ENCODE data around the gene FAM78A.
A peak's percentile ranks its signal among the peaks of the same experiment; 100 is the strongest.
"Not testable (repeated sequence)": the region's sequence is repeated elsewhere in the genome, so short reads cannot be mapped to it uniquely, and the experiment has no call there.

The FAM78A gene

DNA sequence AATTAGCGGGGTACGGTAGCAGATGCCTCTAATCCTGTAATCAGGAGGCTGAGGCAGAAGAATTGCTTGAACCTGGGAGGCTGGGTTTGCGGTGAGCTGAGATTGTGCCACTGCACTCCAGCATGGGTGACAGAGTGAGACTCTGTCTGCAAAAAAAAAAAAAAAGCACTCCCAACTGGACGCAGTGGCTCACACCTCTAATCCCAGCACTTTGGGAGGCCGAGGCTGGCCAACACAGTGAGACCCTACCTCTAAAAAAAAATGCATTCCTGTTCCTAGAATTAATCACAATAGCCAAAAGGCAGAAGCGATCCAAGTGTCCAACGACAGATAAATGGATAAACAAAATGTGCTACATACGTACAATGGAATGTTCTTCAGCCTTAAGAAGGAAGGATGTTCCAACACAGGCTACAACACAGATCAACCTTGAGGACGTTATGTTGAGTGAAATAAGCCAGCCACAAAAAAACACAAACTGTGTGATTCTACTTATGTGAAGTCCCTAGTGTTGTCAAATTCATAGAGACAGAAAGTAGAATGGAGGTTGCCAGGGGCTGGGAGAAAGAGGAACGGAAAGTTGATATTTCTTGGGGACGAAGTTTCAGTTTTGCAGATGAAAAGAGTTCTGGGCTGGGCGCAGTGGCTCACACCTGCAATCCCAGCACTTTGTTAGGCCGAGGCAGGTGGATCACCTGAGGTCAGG lies 13.8 kb downstream of the FAM78A start:
- peak; percentile 20 to 30 for DNase-seq

GRCh38 chr9:131260751-131261452 lies 15.4 kb downstream of the FAM78A start:
- no peak for DNase-seq

GRCh38 chr9:131259916-131260597 lies 16.3 kb downstream of the FAM78A start:
- DNase-seq, result no peak

- DNase-seq, result no peak
These were observed 16.8 kb downstream of the FAM78A start for GRCh38 chr9:131259432-131259898.

GRCh38 chr9:131258698-131259431 lies 17.4 kb downstream of the FAM78A start:
- no peak for DNase-seq

DNA sequence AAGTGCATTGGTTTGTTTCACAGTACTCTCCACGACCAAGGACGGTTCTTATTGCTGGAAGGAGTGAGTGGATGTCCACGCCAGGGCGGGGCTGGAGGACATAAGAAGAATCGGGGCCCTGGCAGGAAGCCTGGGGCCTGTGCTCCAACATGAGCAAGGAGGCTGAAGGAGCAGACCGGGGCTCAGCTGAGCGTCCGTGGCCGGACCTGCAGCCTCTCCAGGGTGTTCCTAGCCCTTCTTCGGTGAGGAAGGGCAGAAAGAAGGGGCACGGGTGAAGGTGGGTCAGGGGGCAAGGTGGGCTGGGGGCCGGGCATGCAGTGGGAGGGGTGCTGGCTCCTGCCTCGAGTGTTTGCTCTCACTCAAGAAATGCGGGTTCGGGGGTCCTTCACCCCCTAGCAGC lies 18.1 kb downstream of the FAM78A start:
- no peak for DNase-seq

DNA sequence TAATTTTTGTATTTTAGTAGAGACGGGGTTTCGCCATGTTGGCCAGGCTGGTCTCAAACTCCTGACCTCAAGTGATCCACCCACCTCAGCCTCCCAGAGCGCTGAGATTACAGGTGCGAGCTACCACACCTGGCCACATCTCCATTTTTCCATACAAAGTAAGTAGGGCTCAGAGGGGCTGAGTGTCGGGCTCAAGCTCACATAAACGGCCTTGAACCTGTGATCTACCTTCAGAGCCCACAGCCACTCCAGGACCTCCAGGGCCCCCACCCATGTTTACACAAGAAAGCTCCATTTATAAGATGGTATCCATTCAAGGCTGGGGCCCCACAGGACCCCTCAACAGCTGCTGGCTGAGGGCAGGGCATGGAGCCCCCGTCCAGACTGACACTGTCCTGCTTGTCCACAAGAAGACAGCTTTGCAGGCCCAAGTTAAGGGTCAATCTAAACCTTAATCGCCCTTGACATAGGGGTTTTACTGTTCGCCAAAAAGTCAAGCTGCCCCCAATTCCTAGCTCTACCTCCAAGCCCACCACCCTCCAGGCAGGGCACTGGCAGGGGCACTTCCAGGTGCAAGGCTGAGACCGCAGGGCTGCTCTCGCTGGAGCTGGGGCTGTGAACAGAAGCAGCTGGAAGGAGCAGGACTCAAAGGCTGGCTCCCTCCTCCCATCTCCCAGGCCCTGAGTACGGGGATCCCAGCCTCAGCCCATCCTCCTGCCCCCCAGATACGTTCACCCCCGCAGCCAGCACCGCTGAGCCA lies 18.9 kb downstream of the FAM78A start:
- DNase-seq, result no peak

- no peak for DNase-seq
These were observed 20.6 kb downstream of the FAM78A start for GRCh38 chr9:131255676-131256197.

- DNase-seq, result peak; percentile 44 to 56
These were observed 21.7 kb downstream of the FAM78A start for GRCh38 chr9:131254626-131255025.

- DNase-seq, result peak; percentile 93 to 97
These were observed 22.3 kb downstream of the FAM78A start for GRCh38 chr9:131253891-131254491.

- DNase-seq, result peak; percentile 40 to 69
These were observed 24.2 kb downstream of the FAM78A start for GRCh38 chr9:131252120-131252519.

DNA sequence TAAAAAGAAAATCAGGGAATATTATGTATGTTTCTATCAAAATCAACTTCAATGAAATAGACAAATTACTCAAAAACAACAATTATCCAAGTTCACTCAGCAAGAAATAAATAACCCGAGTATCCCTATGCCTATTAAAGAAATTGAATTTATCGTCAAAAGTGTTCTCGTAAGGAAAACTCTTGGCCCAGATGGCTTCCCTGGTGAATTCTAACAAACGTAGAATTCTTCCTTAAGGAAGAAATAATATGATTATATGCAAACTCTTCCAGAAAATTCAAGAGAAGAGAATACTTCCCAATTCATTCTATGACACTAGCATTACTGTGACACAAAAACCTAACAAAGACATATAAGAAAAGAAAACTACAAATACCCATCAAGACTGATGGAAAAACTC lies 29.7 kb downstream of the FAM78A start:
- no peak for DNase-seq

DNA sequence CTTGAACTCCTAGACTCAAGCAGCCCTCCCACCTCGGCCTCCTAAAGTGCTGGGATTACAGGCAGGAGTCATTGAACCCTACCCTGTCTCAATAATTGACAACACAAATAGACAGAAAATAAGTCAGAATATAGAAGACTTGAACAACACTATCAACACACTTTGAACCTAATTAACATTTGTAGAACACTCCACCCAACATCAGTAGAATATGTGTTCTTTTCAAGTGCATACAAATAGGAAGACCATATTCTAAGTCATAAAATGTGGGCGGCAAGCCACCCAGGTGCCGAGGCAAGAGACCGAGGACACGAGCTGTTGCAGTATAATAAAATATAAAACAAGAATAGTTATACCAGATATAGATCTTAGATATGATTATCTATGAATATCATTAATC lies 32.0 kb downstream of the FAM78A start:
- not testable (repeated sequence) for DNase-seq

DNA sequence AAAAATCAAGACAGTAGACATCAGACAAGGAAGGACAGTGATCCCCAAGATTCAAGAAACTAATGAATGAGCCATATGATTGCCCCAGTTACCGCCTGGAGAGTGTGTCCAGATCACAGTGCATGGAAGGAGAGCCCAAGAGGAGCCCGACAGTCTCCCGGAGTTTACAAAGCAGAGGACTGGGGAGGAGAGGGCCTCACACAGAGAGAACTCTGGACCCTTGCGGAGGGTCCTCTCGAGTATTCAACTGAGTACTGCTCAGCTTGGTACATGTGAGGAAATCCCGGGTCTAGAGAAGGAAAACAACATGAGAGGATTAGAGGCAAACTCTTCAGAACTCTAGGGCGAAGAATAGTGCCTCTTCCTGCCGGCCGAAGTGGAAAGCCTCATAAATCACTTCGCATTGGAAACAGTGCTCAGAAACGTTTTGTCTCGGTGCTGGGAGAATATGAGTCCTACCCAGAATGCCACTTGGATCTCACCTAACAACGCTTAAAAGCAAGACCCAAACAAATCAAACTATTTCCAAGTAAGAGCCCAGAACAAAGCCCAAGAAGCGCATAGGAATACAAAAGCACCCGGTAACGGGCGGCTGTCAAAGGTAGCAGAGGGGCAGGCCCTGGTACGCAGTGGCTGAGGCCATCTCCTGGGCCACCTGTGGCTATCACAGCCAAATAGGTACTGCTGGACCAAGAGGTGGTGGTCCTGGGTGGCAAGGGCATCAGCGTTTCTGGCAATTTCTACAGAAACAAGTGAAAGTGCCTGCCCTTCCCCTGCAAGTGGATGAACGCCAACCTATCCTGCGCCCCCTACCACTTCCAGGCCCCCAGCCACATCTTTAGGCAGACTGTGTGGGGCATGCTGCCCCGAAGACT lies 36.0 kb downstream of the FAM78A start:
- no peak for DNase-seq

DNA sequence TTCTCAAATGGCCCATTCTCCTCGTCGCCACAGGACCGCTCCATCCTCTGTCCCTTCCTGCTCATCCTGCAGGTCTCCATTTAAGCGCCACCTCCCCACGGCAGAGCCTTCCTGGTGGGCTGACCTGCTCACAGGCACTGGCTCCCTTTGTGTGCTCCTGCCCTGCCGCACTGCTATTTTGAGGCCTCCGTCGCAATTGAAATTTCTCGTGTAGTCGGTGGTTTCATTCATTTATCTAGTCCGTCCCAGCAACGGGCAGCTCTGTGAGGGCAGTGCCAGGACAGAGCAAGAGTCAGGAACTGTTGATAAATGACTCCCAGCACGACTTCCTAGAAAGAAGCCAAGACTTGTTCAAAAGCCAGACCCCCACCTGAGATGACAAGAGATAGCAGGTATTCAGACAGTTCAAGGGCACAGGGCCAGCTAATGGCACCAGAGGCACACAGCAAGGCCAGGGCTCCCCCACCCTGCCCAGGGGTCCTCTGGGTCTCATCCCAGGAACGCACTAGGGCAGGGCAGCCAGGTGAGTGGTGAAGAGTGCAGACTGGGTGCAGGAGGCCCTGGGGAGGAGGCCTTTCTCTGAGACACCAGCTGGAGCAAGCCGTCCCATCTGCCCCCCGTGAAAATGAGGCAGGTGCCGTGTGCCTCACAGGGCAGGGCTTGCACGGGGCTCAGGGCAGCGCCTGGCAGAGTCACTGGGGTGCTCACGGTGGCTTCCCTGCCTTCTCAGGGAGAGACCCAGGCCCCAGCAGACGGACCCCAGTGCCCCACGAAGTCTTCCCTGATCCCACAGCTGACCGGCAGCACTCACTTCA lies 36.9 kb downstream of the FAM78A start:
- no peak for DNase-seq

DNA sequence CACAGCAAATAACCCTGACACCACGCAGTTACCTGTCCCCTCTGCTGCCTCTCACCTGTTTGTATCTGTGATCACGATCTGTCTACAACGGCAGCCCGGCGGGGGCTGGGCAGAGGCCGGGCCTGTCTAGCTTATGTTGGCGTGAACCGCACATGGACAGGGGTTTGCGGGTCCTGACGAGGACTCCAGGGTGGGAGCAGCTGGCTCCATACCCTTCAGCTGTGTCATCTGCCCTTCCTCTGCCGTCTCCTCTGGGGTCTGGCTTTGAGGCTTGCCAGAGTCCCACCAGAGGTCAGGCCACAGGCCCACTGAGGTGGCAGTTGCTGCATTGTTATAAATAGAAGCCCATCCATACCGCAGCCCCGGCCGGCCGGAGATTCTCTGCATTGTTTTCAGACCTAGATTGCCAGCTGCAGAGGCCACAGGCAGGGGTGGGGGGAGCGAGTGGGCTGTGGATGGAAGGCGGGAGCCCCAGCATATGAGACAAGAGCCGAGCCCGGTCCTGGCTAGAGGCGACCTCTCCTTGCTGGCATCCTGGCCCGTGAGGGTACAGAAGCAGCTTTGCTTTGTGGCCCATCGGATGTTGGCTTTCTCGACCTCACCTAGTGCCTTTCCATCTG lies 37.8 kb downstream of the FAM78A start:
- no peak for DNase-seq

GRCh38 chr9:131237931-131238401 lies 38.3 kb downstream of the FAM78A start:
- DNase-seq, result peak; percentile 80 to 85

DNA sequence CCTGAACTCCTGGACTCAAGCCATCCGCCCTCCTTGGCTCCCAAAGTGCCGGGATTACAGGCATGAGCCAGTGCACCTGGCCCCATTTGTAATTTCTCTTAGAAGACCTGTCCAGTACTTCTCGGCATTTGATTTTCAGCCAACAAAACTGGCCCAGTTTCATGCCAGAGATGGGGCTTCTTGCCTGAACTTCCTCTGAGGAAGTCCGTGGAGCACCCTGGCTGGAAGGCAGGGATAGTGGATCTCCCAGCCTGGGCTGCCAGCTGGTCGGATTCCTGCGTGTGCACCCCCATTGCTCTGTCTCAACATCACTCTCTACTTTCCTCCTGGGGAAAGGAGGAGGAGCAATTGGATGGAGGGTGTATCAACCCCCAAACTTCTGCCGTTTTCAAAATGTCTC lies 39.0 kb downstream of the FAM78A start:
- no peak for DNase-seq

DNA sequence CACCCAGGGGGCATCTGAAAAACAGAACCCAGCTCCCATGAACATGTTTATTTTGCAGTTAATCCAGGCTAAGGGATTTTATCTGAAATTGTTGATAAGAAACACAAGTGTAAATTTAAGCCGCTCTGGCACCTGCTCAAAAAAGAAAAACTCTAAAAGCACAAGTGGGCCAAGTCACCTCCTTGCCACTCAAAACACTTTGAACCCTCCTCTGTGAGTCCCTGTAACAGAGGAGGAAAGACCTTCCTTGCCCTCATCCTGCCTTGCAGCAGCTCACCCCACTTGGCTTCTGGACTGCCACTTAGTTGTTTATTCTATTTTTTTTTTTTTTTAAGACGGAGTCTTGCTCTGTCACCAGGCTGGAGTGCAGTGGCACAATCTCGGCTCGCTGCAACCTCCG lies 39.5 kb downstream of the FAM78A start:
- no peak for DNase-seq

Data from inflammatory macrophage (primary cell).